HUES48 (cell line): ENCODE data around the gene GPR18.

Source experiments
- H3K27ac ChIP-seq: one replicate; pipeline ENCODE4 v1.7.0; 2013; ENCODE audit warnings: low read depth, low read length, inconsistent platforms
- H3K27me3 ChIP-seq: 2 replicates; pipeline ENCODE4 v1.6.1; 2013; ENCODE audit warnings: mild to moderate bottlenecking, low read length; ENCODE audit not compliant: control insufficient read depth, insufficient read depth
- H3K36me3 ChIP-seq: 2 replicates; pipeline ENCODE4 v1.6.1; 2013; ENCODE audit warnings: low read length; ENCODE audit not compliant: control insufficient read depth, insufficient read depth
- H3K4me1 ChIP-seq: 2 replicates; pipeline ENCODE4 v1.6.1; 2013; ENCODE audit warnings: mild to moderate bottlenecking, low read length; ENCODE audit not compliant: control insufficient read depth, insufficient read depth
- H3K4me3 ChIP-seq: 2 replicates; pipeline ENCODE4 v1.5.1; 2013; ENCODE audit warnings: mild to moderate bottlenecking, low read depth, low read length
- H3K9ac ChIP-seq: 2 replicates; pipeline ENCODE4 v1.6.1; 2013; ENCODE audit warnings: mild to moderate bottlenecking, low read depth, low read length, moderate library complexity
- H3K9me3 ChIP-seq: 2 replicates; pipeline ENCODE4 v1.6.1; 2013; ENCODE audit warnings: low read length; ENCODE audit not compliant: control insufficient read depth, insufficient read depth

The GPR18 gene

GRCh38 chr13:99267927-99268326 is 9.7 kb upstream of the GPR18 start:
- no peak overlapping the region for H3K27ac ChIP-seq
- H3K9ac ChIP-seq = no peak overlapping the region

GRCh38 chr13:99266827-99267226 is 8.6 kb upstream of the GPR18 start:
- H3K27me3 ChIP-seq = no peaks in the 10 kb centered on the region
- H3K4me1 ChIP-seq = peaks cover 5% of the 10 kb centered on the region; the same call in 1 of the 2 replicates
- no peak overlapping the region for H3K9ac ChIP-seq
- H3K9me3 ChIP-seq = no peaks in the 10 kb centered on the region
- no peak overlapping the region for H3K27ac ChIP-seq
- H3K4me3 ChIP-seq = no peak overlapping the region
- H3K36me3 ChIP-seq = peaks cover 18% of the 10 kb centered on the region; the same call in 1 of the 2 replicates

More at GRCh38 chr13:99267927-99268326, 9.7 kb upstream of the GPR18 start:
- Histone ChIP-seq H3K4me3 (no peak overlapping the region), H3K9me3 (no peaks in the 10 kb centered on the region), H3K36me3 (peaks cover 16% of the 10 kb centered on the region; the same call in 1 of the 2 replicates), H3K27me3 (no peaks in the 10 kb centered on the region), H3K4me1 (peaks cover 5% of the 10 kb centered on the region; the same call in 1 of the 2 replicates)

GRCh38 chr13:99265821-99266426 is 7.7 kb upstream of the GPR18 start:
- H3K9ac ChIP-seq = no peak overlapping the region
- H3K4me1 ChIP-seq = peaks cover 5% of the 10 kb centered on the region; the same call in 1 of the 2 replicates
- no peaks in the 10 kb centered on the region for H3K27me3 ChIP-seq
- H3K9me3 ChIP-seq = no peaks in the 10 kb centered on the region
- peaks cover 18% of the 10 kb centered on the region; the same call in 1 of the 2 replicates for H3K36me3 ChIP-seq
- no peak overlapping the region for H3K4me3 ChIP-seq
- H3K27ac ChIP-seq = no peak overlapping the region

GRCh38 chr13:99265162-99265800 is 7.1 kb upstream of the GPR18 start:
- Histone ChIP-seq H3K4me3 (no peak overlapping the region), H3K9ac (no peak overlapping the region), H3K27ac (no peak overlapping the region), H3K9me3 (no peaks in the 10 kb centered on the region), H3K27me3 (no peaks in the 10 kb centered on the region), H3K36me3 (peaks cover 18% of the 10 kb centered on the region; the same call in 1 of the 2 replicates), H3K4me1 (peaks cover 5% of the 10 kb centered on the region; the same call in 1 of the 2 replicates)

- H3K9me3 ChIP-seq = no peaks in the 10 kb centered on the region
- H3K27me3 ChIP-seq = no peaks in the 10 kb centered on the region
- H3K27ac ChIP-seq = no peak overlapping the region
- peaks cover 25% of the 10 kb centered on the region; the same call in 1 of the 2 replicates for H3K36me3 ChIP-seq
- H3K4me3 ChIP-seq = no peak overlapping the region
- peaks cover 5% of the 10 kb centered on the region; the same call in 1 of the 2 replicates for H3K4me1 ChIP-seq
- no peak overlapping the region for H3K9ac ChIP-seq
Observed at GRCh38 chr13:99264051-99264450, 5.9 kb upstream of the GPR18 start.

GRCh38 chr13:99263126-99263785 is 5.1 kb upstream of the GPR18 start:
- Histone ChIP-seq H3K9ac (no peak overlapping the region), H3K36me3 (peaks cover 25% of the 10 kb centered on the region; the same call in 1 of the 2 replicates), H3K4me3 (no peak overlapping the region), H3K4me1 (peaks cover 5% of the 10 kb centered on the region; the same call in 1 of the 2 replicates), H3K9me3 (no peaks in the 10 kb centered on the region), H3K27ac (no peak overlapping the region), H3K27me3 (no peaks in the 10 kb centered on the region)

- Histone ChIP-seq H3K4me1 (peaks cover 5% of the 10 kb centered on the region; the same call in 1 of the 2 replicates), H3K4me3 (no peak overlapping the region), H3K9ac (no peak overlapping the region), H3K27ac (no peak overlapping the region), H3K36me3 (peaks cover 20% of the 10 kb centered on the region; the same call in 1 of the 2 replicates), H3K9me3 (no peaks in the 10 kb centered on the region), H3K27me3 (no peaks in the 10 kb centered on the region)
Observed at GRCh38 chr13:99261059-99261458, 2.9 kb upstream of the GPR18 start.

GRCh38 chr13:99260216-99260615 is 2.0 kb upstream of the GPR18 start:
- Histone ChIP-seq H3K27me3 (no peaks in the 10 kb centered on the region), H3K9me3 (no peaks in the 10 kb centered on the region), H3K36me3 (peaks cover 28% of the 10 kb centered on the region), H3K4me3 (no peak overlapping the region), H3K9ac (no peak overlapping the region), H3K4me1 (peaks cover 5% of the 10 kb centered on the region; the same call in 1 of the 2 replicates), H3K27ac (no peak overlapping the region)

- no peaks in the 10 kb centered on the region for H3K4me1 ChIP-seq
- H3K9me3 ChIP-seq = no peaks in the 10 kb centered on the region
- no peak overlapping the region for H3K4me3 ChIP-seq
- H3K27ac ChIP-seq = no peak overlapping the region
- peaks cover 32% of the 10 kb centered on the region for H3K36me3 ChIP-seq
- H3K9ac ChIP-seq = no peak overlapping the region
- no peaks in the 10 kb centered on the region for H3K27me3 ChIP-seq
Observed at GRCh38 chr13:99258946-99259345, 767 bp upstream of the GPR18 start.

- H3K27me3 ChIP-seq = no peaks in the 10 kb centered on the region
- no peaks in the 10 kb centered on the region for H3K9me3 ChIP-seq
- no peaks in the 10 kb centered on the region for H3K4me1 ChIP-seq
- no peak overlapping the region for H3K27ac ChIP-seq
- H3K36me3 ChIP-seq = peaks cover 22% of the 10 kb centered on the region
- no peak overlapping the region for H3K4me3 ChIP-seq
- H3K9ac ChIP-seq = no peak overlapping the region
Observed at GRCh38 chr13:99257291-99257690, 888 bp downstream of the GPR18 start.

- H3K27me3 ChIP-seq = no peaks in the 10 kb centered on the region
- H3K4me3 ChIP-seq = no peak overlapping the region
- H3K9me3 ChIP-seq = no peaks in the 10 kb centered on the region
- no peak overlapping the region for H3K9ac ChIP-seq
- peaks cover 22% of the 10 kb centered on the region for H3K36me3 ChIP-seq
- H3K27ac ChIP-seq = no peak overlapping the region
- peaks cover 2% of the 10 kb centered on the region for H3K4me1 ChIP-seq
Observed at GRCh38 chr13:99256709-99257108, 1.5 kb downstream of the GPR18 start.
